Suppressor macrophage (primary cell): ENCODE measurements around the gene NR2C2.

Experiments used
- DNase-seq, 4 experiments: peaks; one replicate each; pipeline ENCODE4 v3.0.0-alpha.2; 2020 to 2022

Gene NR2C2

GRCh38 chr3:15032650-15033049, 85.3 kb downstream of the NR2C2 start:
- DNase-seq, result no peak

- no peak for DNase-seq
Measured at GRCh38 chr3:15033103-15033502, 85.7 kb downstream of the NR2C2 start.

GRCh38 chr3:15038306-15038705, 90.9 kb downstream of the NR2C2 start:
- no peak for DNase-seq

- no peak for DNase-seq
Measured at GRCh38 chr3:15040844-15041243, 93.5 kb downstream of the NR2C2 start.

GRCh38 chr3:15041950-15042349, 94.6 kb downstream of the NR2C2 start:
- DNase-seq, result no peak

GRCh38 chr3:15042936-15043335, 95.6 kb downstream of the NR2C2 start:
- no peak for DNase-seq

- no peak for DNase-seq
Measured at GRCh38 chr3:15043408-15044171, 96.2 kb downstream of the NR2C2 start.

GRCh38 chr3:15044326-15044725, 96.9 kb downstream of the NR2C2 start:
- DNase-seq, result no peak

GRCh38 chr3:15045667-15046066, 98.3 kb downstream of the NR2C2 start:
- no peak for DNase-seq

GRCh38 chr3:15049584-15049983, 102.2 kb downstream of the NR2C2 start:
- no peak for DNase-seq

- no peak for DNase-seq
Measured at GRCh38 chr3:15050405-15051092, 103.2 kb downstream of the NR2C2 start.

GRCh38 chr3:15051531-15051930, 104.1 kb downstream of the NR2C2 start:
- peak; percentile 52 to 67 (median 57) for DNase-seq

- no peak for DNase-seq
Measured at GRCh38 chr3:15052335-15053242, 105.2 kb downstream of the NR2C2 start.

- DNase-seq, result no peak
Measured at GRCh38 chr3:15053541-15053940, 106.2 kb downstream of the NR2C2 start.

GRCh38 chr3:15055019-15055557, 107.7 kb downstream of the NR2C2 start:
- DNase-seq, result no peak

- DNase-seq, result no peak
Measured at GRCh38 chr3:15056676-15057404, 109.5 kb downstream of the NR2C2 start.

GRCh38 chr3:15060029-15060428, 112.6 kb downstream of the NR2C2 start:
- DNase-seq, result no peak

GRCh38 chr3:15063238-15063637, 115.9 kb downstream of the NR2C2 start:
- DNase-seq, result no peak

- DNase-seq, result no peak
Measured at GRCh38 chr3:15063656-15064286, 116.4 kb downstream of the NR2C2 start.

GRCh38 chr3:15064299-15064834, 117.0 kb downstream of the NR2C2 start:
- DNase-seq, result peak; percentile 57 to 74 (median 63)

- peak; percentile 95 to 97 (median 97) for DNase-seq
Measured at GRCh38 chr3:15064835-15065549, 117.6 kb downstream of the NR2C2 start, which contains the start of gene MRPS25. Gene MRPS25 (minus strand): TSS chr3:15065315. CDS start chr3:15065194, 121 bp downstream.
